Thoracic aorta (tissue), 2 donors: ENCODE measurements around the gene IGF1R. TPM values are rescaled to one million over a fixed set of nuclear protein-coding genes. Genes with fewer than 3 reads are reported as not detected.

Experiments used
- ATAC-seq: fragments of 150-250 bp; one replicate; pipeline ENCODE4 v1.8.0; 2017; ENCODE audit warnings: low read depth; ENCODE audit not compliant: insufficient number of reproducible peaks, low FRiP score
- DNase-seq: peaks from one replicate; pipeline ENCODE4 v3.0.0-alpha.2; 2020; ENCODE audit warnings: low spot score
- H3K27ac ChIP-seq, 2 donors: fragments of 200-600 bp; sonication (generic); 1 replicate in 1 of 2; 2 replicates in 1 of 2; pipeline ENCODE4 v1.5.1; 2016; ENCODE audit warnings: mild to moderate bottlenecking in 2 of 2, moderate library complexity in 2 of 2
- H3K27me3 ChIP-seq: fragments of 200-600 bp; sonication (generic); replicated peaks from 2 replicates; pipeline ENCODE4 v1.6.0; 2016; ENCODE audit warnings: mild to moderate bottlenecking; ENCODE audit not compliant: insufficient read depth
- H3K36me3 ChIP-seq: fragments of 200-600 bp; sonication (generic); one replicate; pipeline ENCODE4 v1.5.1; 2016
- H3K4me1 ChIP-seq, 2 donors: fragments of 200-600 bp; sonication (generic); 1 replicate in 1 of 2; 2 replicates in 1 of 2; pipeline versions ENCODE4 v1.5.1 to v1.6.0; 2016; ENCODE audit warnings: low read depth in 2 of 2, mild to moderate bottlenecking in 1 of 2; ENCODE audit not compliant: control insufficient read depth in 1 of 2
- H3K4me3 ChIP-seq: fragments of 200-600 bp; sonication (generic); 2 replicates; pipeline ENCODE4 v1.5.1; 2016; ENCODE audit warnings: mild to moderate bottlenecking
- H3K9me3 ChIP-seq: fragments of 200-600 bp; sonication (generic); 2 replicates; pipeline ENCODE4 v1.5.1; 2016
- CTCF ChIP-seq: fragments of 200-600 bp; sonication (generic); IDR thresholded peaks from one replicate; pipeline ENCODE4 v1.5.1; 2019; ENCODE audit warnings: antibody characterized with exemption
- total RNA-seq, 2 donors: library from RNA; depleted of rRNA; stranded (reverse); fragments of >200 nt; gene quantifications; one replicate each; pipeline versions ENCODE4 v1.1.0 to v1.2.3, GENCODE V29; 2016

Gene IGF1R
- total RNA-seq, 2 donors from 2014 or later, result 127 to 159 TPM

- no peak for ATAC-seq
- TF ChIP-seq CTCF, result no peak
Measured at GRCh38 chr15:98826658-98827057, 178.3 kb downstream of the IGF1R start.

GRCh38 chr15:98827217-98827616 lies 178.9 kb downstream of the IGF1R start:
- TF ChIP-seq CTCF, result no peak
- DNase-seq (no peak), ATAC-seq (no peak)
- Histone ChIP-seq H3K4me3 (no peak overlapping the region), H3K9me3 (peaks cover 39% of the 10 kb centered on the region), H3K27ac (no peak overlapping the region), H3K27me3 (no peaks in the 10 kb centered on the region), H3K4me1 (peaks cover 12 to 34% of the 10 kb centered on the region in 2 donors), H3K36me3 (no peaks in the 10 kb centered on the region)

More at GRCh38 chr15:98826658-98827057, 178.3 kb downstream of the IGF1R start:
- no peak for DNase-seq
- Histone ChIP-seq H3K4me1 (peaks cover 12 to 34% of the 10 kb centered on the region in 2 donors), H3K9me3 (peaks cover 33% of the 10 kb centered on the region), H3K36me3 (no peaks in the 10 kb centered on the region), H3K4me3 (no peak overlapping the region), H3K27me3 (no peaks in the 10 kb centered on the region), H3K27ac (no peak overlapping the region)

DNA sequence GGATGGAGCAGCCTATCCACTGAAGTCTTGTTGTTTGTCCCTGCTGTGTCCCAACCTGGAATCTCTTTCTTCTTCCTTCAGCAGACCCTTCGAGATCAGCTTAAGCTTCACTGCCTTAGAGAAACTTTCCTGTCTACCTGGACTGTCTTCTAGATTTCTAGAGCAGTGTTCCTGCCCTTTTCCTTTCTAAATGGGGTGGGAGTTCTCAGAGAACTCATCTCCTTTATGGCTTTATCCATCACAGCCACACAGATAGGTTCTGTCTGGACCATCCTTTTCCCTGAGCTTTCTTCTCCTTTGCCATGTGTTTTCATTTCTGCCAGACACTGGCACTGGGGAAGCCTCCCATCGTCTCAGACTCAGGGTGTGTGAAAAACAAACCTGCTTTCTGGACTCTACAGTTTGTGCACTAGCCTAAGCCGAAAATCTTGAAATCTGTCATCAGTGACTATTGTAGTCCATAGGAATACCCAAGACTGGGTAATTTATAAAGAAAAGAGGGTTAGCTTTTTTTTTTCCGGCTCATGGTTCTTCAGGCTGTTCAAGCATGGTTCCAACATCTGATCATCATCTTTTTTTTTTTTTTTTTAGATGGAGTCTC lies 181.8 kb downstream of the IGF1R start:
- H3K9me3 ChIP-seq, result peaks cover 41% of the 10 kb centered on the region
- H3K4me3 ChIP-seq, result no peak overlapping the region
- peaks cover 3% of the 10 kb centered on the region for H3K36me3 ChIP-seq
- H3K27ac ChIP-seq, result no peak overlapping the region
- H3K27me3 ChIP-seq, result no peaks in the 10 kb centered on the region
- ATAC-seq, result no peak
- H3K4me1 ChIP-seq, result peaks cover 0 to 8% of the 10 kb centered on the region in 2 donors
- TF ChIP-seq CTCF, result no peak
- DNase-seq, result no peak

- Histone ChIP-seq H3K9me3 (peaks cover 25% of the 10 kb centered on the region), H3K4me1 (peaks cover 0 to 22% of the 10 kb centered on the region in 2 donors), H3K4me3 (no peak overlapping the region), H3K36me3 (peaks cover 3% of the 10 kb centered on the region), H3K27ac (no peak overlapping the region), H3K27me3 (no peaks in the 10 kb centered on the region)
- TF ChIP-seq CTCF, result no peak
- no peak for DNase-seq
- no peak for ATAC-seq
Measured at GRCh38 chr15:98834976-98835375, 186.6 kb downstream of the IGF1R start.

- peaks cover 0 to 22% of the 10 kb centered on the region in 2 donors for H3K4me1 ChIP-seq
- no peak overlapping the region for H3K4me3 ChIP-seq
- no peak for ATAC-seq
- DNase-seq, result no peak
- no peak overlapping the region for H3K27ac ChIP-seq
- H3K9me3 ChIP-seq, result peaks cover 16% of the 10 kb centered on the region
- H3K27me3 ChIP-seq, result no peaks in the 10 kb centered on the region
- peaks cover 3% of the 10 kb centered on the region for H3K36me3 ChIP-seq
- TF ChIP-seq CTCF, result no peak
Measured at GRCh38 chr15:98835876-98836275, 187.5 kb downstream of the IGF1R start.
